ENCODE measurements around the gene PRPF38A. TPM values are rescaled to one million over a fixed set of nuclear protein-coding genes. Genes with fewer than 3 reads are reported as not detected.
A peak's percentile ranks its signal among the peaks of the same experiment; 100 is the strongest.

The PRPF38A gene
- total and polyA plus RNA-seq, 11 donors = 6.2 to 24.7 (median 16.5) TPM

- H3K27me3 ChIP-seq = no peaks in the 10 kb centered on the region
- DNase-seq (no peak), ATAC-seq (peak in 1 of 4 donors; percentile 4)
- H3K27ac ChIP-seq = peak overlapping the region in 8 of 12 donors; percentile 6 to 94 (median 86)
- H3K9me3 ChIP-seq = no peaks in the 10 kb centered on the region
- peaks cover 0 to 30% (median 18%) of the 10 kb centered on the region in 9 donors for H3K36me3 ChIP-seq
- peak overlapping the region; percentile 64 to 96 (median 88) for H3K4me3 ChIP-seq
- TF ChIP-seq POLR2A (IDR thresholded peaks at IDR 0.05) = no peak
- TF ChIP-seq CTCF (IDR thresholded peaks at IDR 0.05) = no peak
- 0% methylated on average over 16 of the region's 16 CpGs for WGBS, 4 donors
- H3K4me1 ChIP-seq = peaks cover 0 to 31% (median 18%) of the 10 kb centered on the region in 12 donors
- intact Hi-C loops (cut with DNase I) = loop anchor here in 5 of 10 donors (2.0 to 10.0 kb wide), 4 partner anchors 36 to 281 kb away; partner anchors contain the start of gene CC2D1B (in 4 of the 5)
Measured at GRCh38 chr1:52403566-52404115, 761 bp upstream of the PRPF38A start.

DNA sequence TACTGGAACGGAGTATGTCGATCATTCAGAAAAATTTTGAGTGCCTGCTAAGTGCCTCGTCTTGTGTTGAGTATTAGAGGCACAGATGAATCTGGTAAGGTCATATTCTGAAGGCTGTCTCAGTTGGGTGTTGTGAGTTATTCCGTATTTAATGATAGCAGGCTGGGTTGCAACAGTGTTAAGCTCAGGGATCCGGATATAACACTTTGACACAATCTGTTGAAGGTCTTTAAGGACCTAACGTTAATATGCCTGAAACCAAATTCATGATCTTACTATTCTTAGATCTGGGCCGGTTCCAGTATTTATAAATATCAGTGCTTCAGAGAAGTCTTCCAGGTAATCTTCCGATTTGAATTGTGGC, 555 bp downstream of the PRPF38A start:
- Histone ChIP-seq H3K9me3 (no peaks in the 10 kb centered on the region), H3K36me3 (peaks cover 0 to 43% (median 31%) of the 10 kb centered on the region in 9 donors), H3K27ac (peak overlapping the region; percentile 65 to 94 (median 85)), H3K4me1 (peaks cover 0 to 31% (median 18%) of the 10 kb centered on the region in 12 donors), H3K27me3 (no peaks in the 10 kb centered on the region), H3K4me3 (peak overlapping the region; percentile 64 to 96 (median 88))
- ATAC-seq (peak in 2 of 4 donors; percentile 2), DNase-seq (no peak)
- TF ChIP-seq POLR2A (IDR thresholded peaks at IDR 0.05) (no peak), CTCF (IDR thresholded peaks at IDR 0.05) (peak in 1 of 12 donors; percentile 1)
- intact Hi-C loops (cut with DNase I) = loop anchor here in 5 of 10 donors (2.0 to 10.0 kb wide), 4 partner anchors 38 to 280 kb away; partner anchors contain the start of gene CC2D1B (in 4 of the 5)
- 3 to 4% (median 3%) methylated on average over 8 of the region's 8 CpGs for WGBS, 4 donors

GRCh38 chr1:52413410-52413989, 9.1 kb downstream of the PRPF38A start:
- H3K4me1 ChIP-seq = peaks cover 0 to 3% (median 0%) of the 10 kb centered on the region in 12 donors
- no peak overlapping the region for H3K27ac ChIP-seq
- ATAC-seq = no peak
- TF ChIP-seq CTCF (IDR thresholded peaks at IDR 0.05) (no peak), POLR2A (IDR thresholded peaks at IDR 0.05) (no peak)
- H3K27me3 ChIP-seq = no peaks in the 10 kb centered on the region
- peaks cover 0 to 100% (median 100%) of the 10 kb centered on the region in 9 donors for H3K36me3 ChIP-seq
- no peaks in the 10 kb centered on the region for H3K9me3 ChIP-seq
- intact Hi-C loops (cut with DNase I) = loop anchor here in 1 of 10 donors (10.0 kb wide), 1 partner anchor 271 kb away; no protein-coding TSS in a partner anchor
- no peak for DNase-seq
- no peak overlapping the region for H3K4me3 ChIP-seq
- WGBS, 4 donors = 95 to 97% (median 95%) methylated on average over 10 of the region's 10 CpGs

DNA sequence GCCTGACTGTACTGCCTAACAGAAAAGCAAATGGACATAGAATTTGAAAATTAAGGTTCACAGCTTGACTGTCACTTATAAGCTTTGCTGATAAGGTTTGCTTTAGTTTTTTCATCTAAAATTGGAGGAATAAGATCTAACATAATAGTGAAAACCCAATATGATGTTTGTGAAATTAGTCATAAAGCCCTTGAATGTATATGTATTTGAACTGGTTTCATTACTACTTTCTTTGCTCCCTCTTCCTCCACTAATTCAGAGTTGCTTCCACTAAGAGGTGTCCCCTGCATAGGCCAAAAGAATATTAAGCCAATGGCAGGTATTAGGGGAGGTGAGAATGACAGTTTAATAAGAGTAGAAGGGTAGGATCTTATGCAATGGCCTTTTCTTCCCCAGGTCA, 10.5 kb downstream of the PRPF38A start:
- Histone ChIP-seq H3K27ac (no peak overlapping the region), H3K9me3 (no peaks in the 10 kb centered on the region), H3K4me1 (peaks cover 0 to 3% (median 0%) of the 10 kb centered on the region in 12 donors), H3K4me3 (no peak overlapping the region), H3K36me3 (peaks cover 0 to 100% (median 100%) of the 10 kb centered on the region in 9 donors), H3K27me3 (no peaks in the 10 kb centered on the region)
- DNase-seq = no peak
- intact Hi-C loops (cut with DNase I) = loop anchor here in 1 of 10 donors (10.0 kb wide), 1 partner anchor 270 kb away; no protein-coding TSS in a partner anchor
- ATAC-seq = no peak
- TF ChIP-seq POLR2A (IDR thresholded peaks at IDR 0.05) (no peak), CTCF (IDR thresholded peaks at IDR 0.05) (no peak)

All from heart left ventricle (tissue), 16 donors.